ENCODE data around the gene NOBOX. TPM values are rescaled to one million over a fixed set of nuclear protein-coding genes. Genes with fewer than 3 reads are reported as not detected.
A peak's percentile ranks its signal among the peaks of the same experiment; 100 is the strongest.
"Not testable (repeated sequence)": the region's sequence is repeated elsewhere in the genome, so short reads cannot be mapped to it uniquely, and the experiment has no call there.

Gene NOBOX
- total RNA-seq (not detected), polyA plus RNA-seq (ENCODE audit: insufficient read depth in 1 of 8, insufficient read length in 8 of 8, low replicate concordance in 1 of 8) (not detected)
- long read RNA-seq, donor 1, result 0 reads
- long read RNA-seq, donor 2, result 0 reads
- long read RNA-seq, donor 3, result 0 reads
- long read RNA-seq, donor 4, result 0 reads
- long read RNA-seq, donor 5, result 0 reads
- long read RNA-seq, donor 6, result 0 reads
- long read RNA-seq, donor 7, result 0 reads
- long read RNA-seq, donor 8, result 0 reads
- long read RNA-seq, donor 9, result 0 reads
- long read RNA-seq, donor 10, result 0 reads
- long read RNA-seq, donor 11, result 0 reads

- Histone ChIP-seq H3K9me3 (replicated peaks; ENCODE audit: control insufficient read depth, low read depth, low read length) (no peaks in the 10 kb centered on the region), H3K36me3 (ENCODE audit: control insufficient read depth, insufficient read depth, low read length) (no peaks in the 10 kb centered on the region), H3K27me3 (ENCODE audit: control insufficient read depth, insufficient read depth, low read length) (peaks cover 3% of the 10 kb centered on the region), H3K27ac (ENCODE audit: low read length) (no peak within 1 kb of the TSS), H3K4me3 (ENCODE audit: low read length) (no peak within 1 kb of the TSS), H3K4me1 (ENCODE audit: control insufficient read depth, insufficient read depth, low read length) (no peaks in the 10 kb centered on the region)
- no peak for DNase-seq
- WGBS (ENCODE audit: insufficient coverage), result 99% methylated on average over 9 of the region's 39 CpGs
Observed at GRCh38 chr7:144403649-144404061, at the start of gene NOBOX. TSS of gene NOBOX (minus strand) at chr7:144403693.

- DNase-seq, result no peak
- Histone ChIP-seq H3K4me1 (ENCODE audit: control insufficient read depth, insufficient read depth, low read length) (no peaks in the 10 kb centered on the region), H3K27ac (ENCODE audit: low read length) (no peak overlapping the region), H3K4me3 (ENCODE audit: low read length) (no peak overlapping the region), H3K9me3 (replicated peaks; ENCODE audit: control insufficient read depth, low read depth, low read length) (no peaks in the 10 kb centered on the region), H3K36me3 (ENCODE audit: control insufficient read depth, insufficient read depth, low read length) (no peaks in the 10 kb centered on the region), H3K27me3 (ENCODE audit: control insufficient read depth, insufficient read depth, low read length) (no peaks in the 10 kb centered on the region)
- WGBS (ENCODE audit: insufficient coverage), result 100% methylated on average over 4 of the region's 5 CpGs
Observed at GRCh38 chr7:144452064-144452463, 48.6 kb upstream of the NOBOX start.

- no peaks in the 10 kb centered on the region for H3K27me3 ChIP-seq (ENCODE audit: control insufficient read depth, insufficient read depth, low read length)
- no CpG with 5 or more reads among the region's 1 CpG for WGBS (ENCODE audit: insufficient coverage)
- no peaks in the 10 kb centered on the region for H3K36me3 ChIP-seq (ENCODE audit: control insufficient read depth, insufficient read depth, low read length)
- H3K4me3 ChIP-seq (ENCODE audit: low read length), result no peak overlapping the region
- H3K9me3 ChIP-seq (replicated peaks; ENCODE audit: control insufficient read depth, low read depth, low read length), result no peaks in the 10 kb centered on the region
- DNase-seq, result no peak
- H3K27ac ChIP-seq (ENCODE audit: low read length), result no peak overlapping the region
- H3K4me1 ChIP-seq (ENCODE audit: control insufficient read depth, insufficient read depth, low read length), result no peaks in the 10 kb centered on the region
Observed at GRCh38 chr7:144445590-144445989, 42.1 kb upstream of the NOBOX start.

GRCh38 chr7:144439717-144440205, 36.3 kb upstream of the NOBOX start:
- Histone ChIP-seq H3K36me3 (ENCODE audit: control insufficient read depth, insufficient read depth, low read length) (no peaks in the 10 kb centered on the region), H3K27ac (ENCODE audit: low read length) (no peak overlapping the region), H3K27me3 (ENCODE audit: control insufficient read depth, insufficient read depth, low read length) (no peaks in the 10 kb centered on the region), H3K9me3 (replicated peaks; ENCODE audit: control insufficient read depth, low read depth, low read length) (no peaks in the 10 kb centered on the region), H3K4me1 (ENCODE audit: control insufficient read depth, insufficient read depth, low read length) (no peaks in the 10 kb centered on the region), H3K4me3 (ENCODE audit: low read length) (no peak overlapping the region)
- WGBS (ENCODE audit: insufficient coverage), result 71% methylated on average over 3 of the region's 5 CpGs
- DNase-seq, result no peak

- no peaks in the 10 kb centered on the region for H3K36me3 ChIP-seq (ENCODE audit: control insufficient read depth, insufficient read depth, low read length)
- no peaks in the 10 kb centered on the region for H3K4me1 ChIP-seq (ENCODE audit: control insufficient read depth, insufficient read depth, low read length)
- H3K27ac ChIP-seq (ENCODE audit: low read length), result no peak overlapping the region
- no peak for DNase-seq
- H3K4me3 ChIP-seq (ENCODE audit: low read length), result no peak overlapping the region
- WGBS (ENCODE audit: insufficient coverage), result 90% methylated on average over 3 of the region's 3 CpGs
- no peaks in the 10 kb centered on the region for H3K9me3 ChIP-seq (replicated peaks; ENCODE audit: control insufficient read depth, low read depth, low read length)
- no peaks in the 10 kb centered on the region for H3K27me3 ChIP-seq (ENCODE audit: control insufficient read depth, insufficient read depth, low read length)
Observed at GRCh38 chr7:144438759-144439158, 35.3 kb upstream of the NOBOX start.

GRCh38 chr7:144437370-144438191, 34.1 kb upstream of the NOBOX start:
- peak; percentile 58 for DNase-seq
- Histone ChIP-seq H3K36me3 (ENCODE audit: control insufficient read depth, insufficient read depth, low read length) (no peaks in the 10 kb centered on the region), H3K4me3 (ENCODE audit: low read length) (no peak overlapping the region), H3K27me3 (ENCODE audit: control insufficient read depth, insufficient read depth, low read length) (no peaks in the 10 kb centered on the region), H3K4me1 (ENCODE audit: control insufficient read depth, insufficient read depth, low read length) (no peaks in the 10 kb centered on the region), H3K9me3 (replicated peaks; ENCODE audit: control insufficient read depth, low read depth, low read length) (no peaks in the 10 kb centered on the region), H3K27ac (ENCODE audit: low read length) (no peak overlapping the region)
- no CpG with 5 or more reads among the region's 4 CpGs for WGBS (ENCODE audit: insufficient coverage)

- Histone ChIP-seq H3K4me3 (ENCODE audit: low read length) (no peak overlapping the region), H3K36me3 (ENCODE audit: control insufficient read depth, insufficient read depth, low read length) (no peaks in the 10 kb centered on the region), H3K4me1 (ENCODE audit: control insufficient read depth, insufficient read depth, low read length) (no peaks in the 10 kb centered on the region), H3K27me3 (ENCODE audit: control insufficient read depth, insufficient read depth, low read length) (no peaks in the 10 kb centered on the region), H3K9me3 (replicated peaks; ENCODE audit: control insufficient read depth, low read depth, low read length) (no peaks in the 10 kb centered on the region), H3K27ac (ENCODE audit: low read length) (no peak overlapping the region)
- WGBS (ENCODE audit: insufficient coverage), result 40% methylated on average over 2 of the region's 9 CpGs
- DNase-seq, result no peak
Observed at GRCh38 chr7:144436500-144436899, 33.0 kb upstream of the NOBOX start.

- Histone ChIP-seq H3K36me3 (ENCODE audit: control insufficient read depth, insufficient read depth, low read length) (no peaks in the 10 kb centered on the region), H3K27me3 (ENCODE audit: control insufficient read depth, insufficient read depth, low read length) (no peaks in the 10 kb centered on the region), H3K9me3 (replicated peaks; ENCODE audit: control insufficient read depth, low read depth, low read length) (peaks cover 6% of the 10 kb centered on the region), H3K4me3 (ENCODE audit: low read length) (no peak overlapping the region), H3K27ac (ENCODE audit: low read length) (no peak overlapping the region), H3K4me1 (ENCODE audit: control insufficient read depth, insufficient read depth, low read length) (no peaks in the 10 kb centered on the region)
- WGBS (ENCODE audit: insufficient coverage), result no CpG with 5 or more reads among the region's 2 CpGs
- no peak for DNase-seq
Observed at GRCh38 chr7:144428431-144428830, 24.9 kb upstream of the NOBOX start.

- not testable (repeated sequence) for H3K27ac ChIP-seq (ENCODE audit: low read length); H3K4me1 ChIP-seq (ENCODE audit: control insufficient read depth, insufficient read depth, low read length); H3K9me3 ChIP-seq (replicated peaks; ENCODE audit: control insufficient read depth, low read depth, low read length); H3K4me3 ChIP-seq (ENCODE audit: low read length); H3K36me3 ChIP-seq (ENCODE audit: control insufficient read depth, insufficient read depth, low read length); DNase-seq; H3K27me3 ChIP-seq (ENCODE audit: control insufficient read depth, insufficient read depth, low read length)
- WGBS (ENCODE audit: insufficient coverage), result no CpG with 5 or more reads among the region's 2 CpGs
Observed at GRCh38 chr7:144427539-144427938, 24.0 kb upstream of the NOBOX start.

- not testable (repeated sequence) for H3K27ac ChIP-seq (ENCODE audit: low read length); H3K36me3 ChIP-seq (ENCODE audit: control insufficient read depth, insufficient read depth, low read length); H3K9me3 ChIP-seq (replicated peaks; ENCODE audit: control insufficient read depth, low read depth, low read length); DNase-seq; H3K4me3 ChIP-seq (ENCODE audit: low read length); H3K27me3 ChIP-seq (ENCODE audit: control insufficient read depth, insufficient read depth, low read length); H3K4me1 ChIP-seq (ENCODE audit: control insufficient read depth, insufficient read depth, low read length)
- WGBS (ENCODE audit: insufficient coverage), result no CpG with 5 or more reads among the region's 4 CpGs
Observed at GRCh38 chr7:144418931-144419330, 15.4 kb upstream of the NOBOX start.
